ENCODE measurements around the gene AADACL2.

DNA sequence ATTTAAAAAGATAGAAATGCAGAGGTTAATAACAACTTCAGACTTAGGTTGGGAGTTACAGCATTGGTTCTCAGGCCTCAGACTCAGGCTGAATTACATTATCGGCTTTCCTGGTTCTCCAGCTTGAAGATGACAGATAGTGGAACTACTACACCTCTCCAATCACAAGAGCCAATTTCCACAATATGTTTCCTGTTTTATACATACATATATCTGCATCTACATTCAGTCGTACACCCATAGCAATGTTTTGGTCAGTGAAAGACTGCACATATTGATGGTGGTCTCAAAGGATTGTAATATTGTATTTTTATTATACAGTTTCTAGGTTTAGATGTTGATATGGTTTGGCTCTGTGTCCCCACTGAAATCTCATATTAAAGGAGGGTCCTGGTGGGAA lies 35.4 kb downstream of the AADACL2 start:
- TF ChIP-seq EZH2phosphoT487 (IDR thresholded peaks at IDR 0.05; ENCODE audit: insufficient read depth, low read depth) = no peak
- no peak for TF ChIP-seq EZH2 (IDR thresholded peaks at IDR 0.05; ENCODE audit: insufficient read depth, poor library complexity, severe bottlenecking)
